HEK293 (cell line): ENCODE data around the gene FSIP1.

Experiments
- CTCF ChIA-PET: fragments of 350-600 bp; formaldehyde crosslinking; extraction: SDS; loops from one replicate; lab custom pipeline; 2021; ENCODE audit warnings: antibody characterized with exemption; lab: Yijun Ruan, JAX
- POLR2A ChIA-PET: fragments of 300-600 bp; formaldehyde crosslinking; extraction: SDS; loops from one replicate; lab custom pipeline; 2020; ENCODE audit warnings: antibody characterized with exemption, inconsistent platforms; lab: Yijun Ruan, JAX
- H3K27ac ChIP-seq: fragments of 200-500 bp; sonication (Bioruptor generic); 2 replicates; pipeline ENCODE4 v1.5.1; 2014; ENCODE audit warnings: low read depth, low read length, control low read depth, inconsistent platforms; ENCODE audit errors: extremely low read depth
- H3K36me3 ChIP-seq, 2 experiments: fragments of 200-500 bp in 1 of 2; sonication (Bioruptor generic) in 1 of 2; 1 replicate in 1 of 2; 2 replicates in 1 of 2; pipeline ENCODE4 v1.5.1; 2014 to 2017; ENCODE audit warnings: inconsistent platforms in 2 of 2, low read length in 2 of 2; ENCODE audit not compliant: control insufficient read depth in 2 of 2, insufficient read depth in 1 of 2
- H3K4me1 ChIP-seq: fragments of 200-500 bp; sonication (Bioruptor generic); 2 replicates; pipeline ENCODE4 v1.5.1; 2014; ENCODE audit warnings: mild to moderate bottlenecking, low read length, inconsistent platforms; ENCODE audit not compliant: control insufficient read depth, insufficient read depth
- H3K4me3 ChIP-seq: 2 replicates; pipeline ENCODE4 v1.5.1; 2011; ENCODE audit warnings: low read depth, mild to moderate bottlenecking, control low read depth, low read length, moderate library complexity
- H3K9me3 ChIP-seq: fragments of 200-500 bp; sonication (Bioruptor generic); 2 replicates; pipeline ENCODE4 v1.5.1; 2014; ENCODE audit warnings: low read depth, low read length, inconsistent platforms; ENCODE audit not compliant: control insufficient read depth, insufficient read depth
- GFI1B ChIP-seq: fragments of 450-650 bp; formaldehyde crosslinking; IDR thresholded peaks from 2 replicates; pipeline ENCODE4 v1.5.1; 2016; ENCODE audit warnings: missing biosample characterization, missing genetic modification characterization
- HOXC10 ChIP-seq: sonication (generic); formaldehyde crosslinking; IDR thresholded peaks from 2 replicates; pipeline ENCODE4 v1.8.1; 2023; ENCODE audit warnings: mild to moderate bottlenecking, missing genetic modification reagents
- IKZF3 ChIP-seq: fragments of 450-650 bp; IDR thresholded peaks from 2 replicates; pipeline ENCODE4 v1.5.0; 2018; ENCODE audit warnings: missing biosample characterization, mild to moderate bottlenecking, missing genetic modification characterization, moderate library complexity
- KLF16 ChIP-seq: fragments of 450-650 bp; formaldehyde crosslinking; IDR thresholded peaks from 2 replicates; pipeline ENCODE4 v1.5.1; 2017; ENCODE audit warnings: missing biosample characterization, missing genetic modification characterization
- SP7 ChIP-seq: fragments of 450-650 bp; formaldehyde crosslinking; IDR thresholded peaks from 2 replicates; pipeline ENCODE4 v1.5.1; 2016; ENCODE audit warnings: missing biosample characterization, missing genetic modification characterization
- ZBTB17 ChIP-seq: fragments of 450-650 bp; formaldehyde crosslinking; IDR thresholded peaks from 2 replicates; pipeline ENCODE4 v1.5.1; 2016; ENCODE audit warnings: missing biosample characterization, missing genetic modification characterization
- ZNF140 ChIP-seq: fragments of 450-650 bp; formaldehyde crosslinking; IDR thresholded peaks from 2 replicates; pipeline ENCODE4 v1.5.1; 2016; ENCODE audit warnings: missing biosample characterization, missing genetic modification characterization
- ZNF184 ChIP-seq: fragments of 450-650 bp; IDR thresholded peaks from 2 replicates; pipeline ENCODE4 v1.5.1; 2018; ENCODE audit warnings: missing biosample characterization, mild to moderate bottlenecking, missing genetic modification characterization
- ZNF211 ChIP-seq: fragments of 450-650 bp; formaldehyde crosslinking; IDR thresholded peaks from 2 replicates; pipeline ENCODE4 v1.5.1; 2016; ENCODE audit warnings: low read depth, missing biosample characterization, missing genetic modification characterization
- ZNF214 ChIP-seq: fragments of 450-650 bp; formaldehyde crosslinking; IDR thresholded peaks from 2 replicates; pipeline ENCODE4 v1.5.1; 2017; ENCODE audit warnings: missing biosample characterization, mild to moderate bottlenecking, missing genetic modification characterization, borderline replicate concordance
- ZNF302 ChIP-seq: fragments of 450-650 bp; formaldehyde crosslinking; IDR thresholded peaks from 2 replicates; pipeline ENCODE4 v1.5.1; 2016; ENCODE audit warnings: missing biosample characterization, missing genetic modification characterization, low read depth
- ZNF426 ChIP-seq: fragments of 450-650 bp; formaldehyde crosslinking; IDR thresholded peaks from 2 replicates; pipeline ENCODE4 v1.5.1; 2017; ENCODE audit warnings: missing biosample characterization, missing genetic modification characterization, mild to moderate bottlenecking, inconsistent platforms, moderate library complexity
- ZNF48 ChIP-seq: fragments of 450-650 bp; formaldehyde crosslinking; IDR thresholded peaks from 2 replicates; pipeline ENCODE4 v1.5.1; 2016; ENCODE audit warnings: missing biosample characterization, missing genetic modification characterization
- ZNF544 ChIP-seq: fragments of 450-650 bp; formaldehyde crosslinking; IDR thresholded peaks from 2 replicates; pipeline ENCODE4 v1.5.0; 2017; ENCODE audit warnings: missing biosample characterization, missing genetic modification characterization
- ZNF561 ChIP-seq: fragments of 450-650 bp; IDR thresholded peaks from 2 replicates; pipeline ENCODE4 v1.5.1; 2018; ENCODE audit warnings: missing biosample characterization, missing genetic modification characterization, borderline replicate concordance
- ZNF621 ChIP-seq: fragments of 450-650 bp; formaldehyde crosslinking; IDR thresholded peaks from 2 replicates; pipeline ENCODE4 v1.5.1; 2017; ENCODE audit warnings: missing biosample characterization, missing genetic modification characterization
- ZNF623 ChIP-seq: fragments of 450-650 bp; formaldehyde crosslinking; IDR thresholded peaks from 2 replicates; pipeline ENCODE4 v1.5.1; 2016; ENCODE audit warnings: missing biosample characterization, missing genetic modification characterization
- ZNF624 ChIP-seq: fragments of 450-650 bp; formaldehyde crosslinking; IDR thresholded peaks from 2 replicates; pipeline ENCODE4 v1.5.1; 2017; ENCODE audit warnings: missing biosample characterization, missing genetic modification characterization
- ZNF843 ChIP-seq: fragments of 450-650 bp; formaldehyde crosslinking; IDR thresholded peaks from 2 replicates; pipeline ENCODE4 v1.5.1; 2016; ENCODE audit warnings: missing biosample characterization, missing genetic modification characterization
- ZSCAN30 ChIP-seq: fragments of 450-650 bp; IDR thresholded peaks from 2 replicates; pipeline ENCODE4 v1.5.1; 2018; ENCODE audit warnings: missing biosample characterization, mild to moderate bottlenecking, missing genetic modification characterization, moderate library complexity
- TF ChIP-seq, protein P1 (sequence below): fragments of 450-650 bp; formaldehyde crosslinking; IDR thresholded peaks from 2 replicates; pipeline ENCODE4 v1.5.1; 2016; ENCODE audit warnings: missing biosample characterization, missing genetic modification characterization
- TF ChIP-seq, protein P2 (sequence below): fragments of 450-650 bp; formaldehyde crosslinking; IDR thresholded peaks from 2 replicates; pipeline ENCODE4 v1.5.1; 2016; ENCODE audit warnings: missing biosample characterization, missing genetic modification characterization, borderline replicate concordance

FSIP1 gene

DNA sequence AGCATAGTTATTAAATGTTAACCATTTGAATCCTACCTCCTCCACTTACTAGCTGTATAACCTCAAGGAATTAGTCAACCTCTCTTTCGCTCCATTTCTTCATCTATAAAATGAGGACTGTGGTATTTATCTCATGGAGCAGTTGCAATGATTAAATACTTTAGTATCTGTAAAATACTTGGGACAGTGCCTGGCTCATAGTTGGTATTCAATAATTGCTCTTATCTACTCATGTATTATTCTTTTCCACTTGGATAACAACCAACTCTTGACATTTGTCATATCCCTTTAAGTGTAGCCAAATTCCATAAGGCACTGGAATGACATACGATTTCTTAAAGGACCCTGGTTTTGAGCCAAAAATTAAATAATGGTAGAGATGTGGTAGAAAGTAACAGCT, 72.0 kb downstream of the FSIP1 start:
- TF ChIP-seq ZSCAN30 (tag by site-specific recombination) (no peak), ZNF140 (no peak), ZNF426 (tag by site-specific recombination) (no peak), ZNF48 (tag by site-specific recombination) (no peak), ZNF621 (no peak), HOXC10 (CRISPR knock-in tag) (no peak), KLF16 (no peak), ZNF184 (tag by site-specific recombination) (no peak), ZNF623 (tag by site-specific recombination) (no peak), ZNF214 (tag by site-specific recombination) (no peak), IKZF3 (tag by site-specific recombination) (no peak), ZBTB17 (tag by site-specific recombination) (no peak), ZNF211 (no peak), ZNF624 (tag by site-specific recombination) (no peak), SP7 (tag by site-specific recombination) (no peak), ZNF544 (tag by site-specific recombination) (no peak)
- TF ChIP-seq, protein P1, sequence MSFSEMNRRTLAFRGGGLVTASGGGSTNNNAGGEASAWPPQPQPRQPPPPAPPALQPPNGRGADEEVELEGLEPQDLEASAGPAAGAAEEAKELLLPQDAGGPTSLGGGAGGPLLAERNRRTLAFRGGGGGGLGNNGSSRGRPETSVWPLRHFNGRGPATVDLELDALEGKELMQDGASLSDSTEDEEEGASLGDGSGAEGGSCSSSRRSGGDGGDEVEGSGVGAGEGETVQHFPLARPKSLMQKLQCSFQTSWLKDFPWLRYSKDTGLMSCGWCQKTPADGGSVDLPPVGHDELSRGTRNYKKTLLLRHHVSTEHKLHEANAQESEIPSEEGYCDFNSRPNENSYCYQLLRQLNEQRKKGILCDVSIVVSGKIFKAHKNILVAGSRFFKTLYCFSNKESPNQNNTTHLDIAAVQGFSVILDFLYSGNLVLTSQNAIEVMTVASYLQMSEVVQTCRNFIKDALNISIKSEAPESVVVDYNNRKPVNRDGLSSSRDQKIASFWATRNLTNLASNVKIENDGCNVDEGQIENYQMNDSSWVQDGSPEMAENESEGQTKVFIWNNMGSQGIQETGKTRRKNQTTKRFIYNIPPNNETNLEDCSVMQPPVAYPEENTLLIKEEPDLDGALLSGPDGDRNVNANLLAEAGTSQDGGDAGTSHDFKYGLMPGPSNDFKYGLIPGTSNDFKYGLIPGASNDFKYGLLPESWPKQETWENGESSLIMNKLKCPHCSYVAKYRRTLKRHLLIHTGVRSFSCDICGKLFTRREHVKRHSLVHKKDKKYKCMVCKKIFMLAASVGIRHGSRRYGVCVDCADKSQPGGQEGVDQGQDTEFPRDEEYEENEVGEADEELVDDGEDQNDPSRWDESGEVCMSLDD (tag by site-specific recombination) = no peak
- TF ChIP-seq, protein P2, sequence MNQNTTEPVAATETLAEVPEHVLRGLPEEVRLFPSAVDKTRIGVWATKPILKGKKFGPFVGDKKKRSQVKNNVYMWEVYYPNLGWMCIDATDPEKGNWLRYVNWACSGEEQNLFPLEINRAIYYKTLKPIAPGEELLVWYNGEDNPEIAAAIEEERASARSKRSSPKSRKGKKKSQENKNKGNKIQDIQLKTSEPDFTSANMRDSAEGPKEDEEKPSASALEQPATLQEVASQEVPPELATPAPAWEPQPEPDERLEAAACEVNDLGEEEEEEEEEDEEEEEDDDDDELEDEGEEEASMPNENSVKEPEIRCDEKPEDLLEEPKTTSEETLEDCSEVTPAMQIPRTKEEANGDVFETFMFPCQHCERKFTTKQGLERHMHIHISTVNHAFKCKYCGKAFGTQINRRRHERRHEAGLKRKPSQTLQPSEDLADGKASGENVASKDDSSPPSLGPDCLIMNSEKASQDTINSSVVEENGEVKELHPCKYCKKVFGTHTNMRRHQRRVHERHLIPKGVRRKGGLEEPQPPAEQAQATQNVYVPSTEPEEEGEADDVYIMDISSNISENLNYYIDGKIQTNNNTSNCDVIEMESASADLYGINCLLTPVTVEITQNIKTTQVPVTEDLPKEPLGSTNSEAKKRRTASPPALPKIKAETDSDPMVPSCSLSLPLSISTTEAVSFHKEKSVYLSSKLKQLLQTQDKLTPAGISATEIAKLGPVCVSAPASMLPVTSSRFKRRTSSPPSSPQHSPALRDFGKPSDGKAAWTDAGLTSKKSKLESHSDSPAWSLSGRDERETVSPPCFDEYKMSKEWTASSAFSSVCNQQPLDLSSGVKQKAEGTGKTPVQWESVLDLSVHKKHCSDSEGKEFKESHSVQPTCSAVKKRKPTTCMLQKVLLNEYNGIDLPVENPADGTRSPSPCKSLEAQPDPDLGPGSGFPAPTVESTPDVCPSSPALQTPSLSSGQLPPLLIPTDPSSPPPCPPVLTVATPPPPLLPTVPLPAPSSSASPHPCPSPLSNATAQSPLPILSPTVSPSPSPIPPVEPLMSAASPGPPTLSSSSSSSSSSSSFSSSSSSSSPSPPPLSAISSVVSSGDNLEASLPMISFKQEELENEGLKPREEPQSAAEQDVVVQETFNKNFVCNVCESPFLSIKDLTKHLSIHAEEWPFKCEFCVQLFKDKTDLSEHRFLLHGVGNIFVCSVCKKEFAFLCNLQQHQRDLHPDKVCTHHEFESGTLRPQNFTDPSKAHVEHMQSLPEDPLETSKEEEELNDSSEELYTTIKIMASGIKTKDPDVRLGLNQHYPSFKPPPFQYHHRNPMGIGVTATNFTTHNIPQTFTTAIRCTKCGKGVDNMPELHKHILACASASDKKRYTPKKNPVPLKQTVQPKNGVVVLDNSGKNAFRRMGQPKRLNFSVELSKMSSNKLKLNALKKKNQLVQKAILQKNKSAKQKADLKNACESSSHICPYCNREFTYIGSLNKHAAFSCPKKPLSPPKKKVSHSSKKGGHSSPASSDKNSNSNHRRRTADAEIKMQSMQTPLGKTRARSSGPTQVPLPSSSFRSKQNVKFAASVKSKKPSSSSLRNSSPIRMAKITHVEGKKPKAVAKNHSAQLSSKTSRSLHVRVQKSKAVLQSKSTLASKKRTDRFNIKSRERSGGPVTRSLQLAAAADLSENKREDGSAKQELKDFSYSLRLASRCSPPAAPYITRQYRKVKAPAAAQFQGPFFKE (tag by site-specific recombination) = no peak
- TF ChIP-seq, all 188 proteins: peak for 0
- Histone ChIP-seq H3K27ac (no peak overlapping the region), H3K9me3 (no peaks in the 10 kb centered on the region), H3K36me3 (no peaks in the 10 kb centered on the region), H3K4me3 (no peak overlapping the region), H3K4me1 (no peaks in the 10 kb centered on the region)
- ChIA-PET POLR2A (no interaction called here), CTCF (no interaction called here)

DNA sequence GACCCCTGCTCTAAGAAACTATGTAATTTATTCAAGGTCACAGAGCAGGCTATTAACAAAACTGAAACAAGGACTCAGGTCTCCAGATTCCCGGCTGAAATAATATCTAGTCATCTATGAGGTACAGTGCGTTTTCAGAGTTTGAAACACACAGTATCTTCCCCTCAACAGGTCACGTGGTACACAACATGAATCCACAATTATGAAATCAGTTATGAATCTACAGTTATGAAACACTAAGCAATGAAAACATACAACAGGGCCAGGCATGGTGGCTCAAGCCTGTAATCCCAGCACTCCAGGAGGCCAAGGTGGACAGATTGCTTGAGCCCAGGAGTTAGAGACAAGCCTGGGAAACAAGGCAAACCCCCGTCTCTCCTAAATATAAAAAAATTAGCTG, 72.7 kb downstream of the FSIP1 start:
- Histone ChIP-seq H3K9me3 (no peaks in the 10 kb centered on the region), H3K27ac (no peak overlapping the region), H3K4me1 (no peaks in the 10 kb centered on the region), H3K36me3 (no peaks in the 10 kb centered on the region), H3K4me3 (no peak overlapping the region)
- ChIA-PET CTCF (no interaction called here), POLR2A (no interaction called here)
- no peak for TF ChIP-seq ZNF302 (tag by site-specific recombination)
- TF ChIP-seq ZNF561 = no peak
- no peak for TF ChIP-seq ZNF843 (tag by site-specific recombination)
- no peak for TF ChIP-seq GFI1B (tag by site-specific recombination)
- TF ChIP-seq, protein P2 (tag by site-specific recombination) = no peak
